DOHH2 (cell line): ENCODE measurements around the gene ARL8A.

ENCODE experiments used
- CTCF ChIP-seq: fragments of 200-600 bp; sonication (generic); IDR thresholded peaks from one replicate; pipeline ENCODE4 v1.5.1; 2014; ENCODE audit warnings: antibody characterized with exemption, mild to moderate bottlenecking, low read depth, low read length; ENCODE audit not compliant: poor library complexity, severe bottlenecking
- EZH2phosphoT487 ChIP-seq: fragments of 200-600 bp; sonication (generic); IDR thresholded peaks from 2 replicates; pipeline ENCODE4 v1.6.1; 2017; ENCODE audit warnings: borderline replicate concordance, mild to moderate bottlenecking, antibody characterized with exemption, low read length, moderate library complexity, mixed read lengths

- TF ChIP-seq CTCF (no peak), EZH2phosphoT487 (no peak)
Observed at GRCh38 chr1:202131956-202132821, 12.3 kb downstream of the ARL8A start.
